Putamen (tissue), 1 donor: Measurements from ENCODE around the gene BRMS1L.
A peak's percentile ranks its signal among the peaks of the same experiment; 100 is the strongest.
"Not testable (repeated sequence)": the region's sequence is repeated elsewhere in the genome, so short reads cannot be mapped to it uniquely, and the experiment has no call there.

Source experiments
- DNase-seq: peaks from one replicate; pipeline ENCODE4 v3.0.0-alpha.2; 2016; ENCODE audit warnings: low spot score

BRMS1L gene, protein sequence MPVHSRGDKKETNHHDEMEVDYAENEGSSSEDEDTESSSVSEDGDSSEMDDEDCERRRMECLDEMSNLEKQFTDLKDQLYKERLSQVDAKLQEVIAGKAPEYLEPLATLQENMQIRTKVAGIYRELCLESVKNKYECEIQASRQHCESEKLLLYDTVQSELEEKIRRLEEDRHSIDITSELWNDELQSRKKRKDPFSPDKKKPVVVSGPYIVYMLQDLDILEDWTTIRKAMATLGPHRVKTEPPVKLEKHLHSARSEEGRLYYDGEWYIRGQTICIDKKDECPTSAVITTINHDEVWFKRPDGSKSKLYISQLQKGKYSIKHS

DNA sequence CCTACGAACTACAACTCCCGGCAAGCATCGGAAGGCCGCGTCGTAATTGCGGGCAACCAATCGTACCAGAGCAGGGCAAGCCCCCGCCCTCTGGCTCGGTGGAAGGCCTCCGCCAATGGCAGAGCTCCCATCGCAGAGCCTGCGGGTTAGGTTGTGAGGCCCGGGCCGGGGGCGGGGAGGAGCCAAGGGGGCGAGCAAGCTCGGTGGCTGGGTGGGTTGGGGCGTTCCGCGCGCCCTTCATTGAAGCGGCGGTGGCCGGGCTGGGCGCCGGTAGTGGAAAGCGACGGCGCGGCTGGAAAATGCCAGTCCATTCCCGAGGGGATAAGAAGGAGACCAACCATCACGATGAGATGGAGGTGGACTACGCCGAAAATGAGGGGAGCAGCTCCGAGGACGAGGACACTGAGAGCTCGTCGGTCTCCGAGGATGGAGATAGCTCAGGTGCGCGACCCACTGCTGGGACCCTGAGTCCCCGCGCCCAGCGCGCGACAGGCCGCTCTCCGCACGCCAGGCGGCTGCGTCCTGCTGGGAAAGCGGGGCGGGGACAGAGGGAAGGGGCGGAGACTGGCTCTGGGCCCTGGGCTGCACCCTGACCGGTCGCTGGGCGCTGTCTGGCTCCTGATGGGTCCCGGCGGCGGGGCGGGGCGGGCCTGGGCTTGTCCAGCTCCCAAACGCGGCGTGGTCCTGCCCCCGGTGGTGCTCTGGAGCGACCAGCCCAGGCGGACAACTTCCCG, at the start of gene BRMS1L:
Gene BRMS1L, plus strand, starts transcription at position 121 of the 734 bp plus-strand sequence. Its CDS starts 179 bp downstream, at position 300.
- peak; percentile 99 for DNase-seq

DNA sequence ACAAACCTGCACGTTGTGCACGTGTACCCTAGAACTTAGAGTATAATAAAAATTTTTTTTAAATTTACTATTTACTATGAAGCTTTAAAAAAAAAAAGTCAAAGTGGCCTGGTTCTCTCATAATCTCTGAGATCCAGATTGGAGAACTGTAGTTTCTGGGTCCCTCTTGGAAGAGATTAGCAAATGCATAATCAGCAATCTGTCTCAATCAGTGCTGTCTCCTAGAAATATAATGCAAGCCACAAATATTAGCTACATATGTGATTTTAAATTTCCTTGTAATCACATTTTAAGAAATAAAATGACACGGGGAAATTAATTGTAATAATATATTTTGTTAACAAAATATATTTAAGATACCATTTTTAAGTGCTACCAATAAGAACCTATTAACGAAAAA, 49.3 kb upstream of the BRMS1L start:
- no peak for DNase-seq

DNA sequence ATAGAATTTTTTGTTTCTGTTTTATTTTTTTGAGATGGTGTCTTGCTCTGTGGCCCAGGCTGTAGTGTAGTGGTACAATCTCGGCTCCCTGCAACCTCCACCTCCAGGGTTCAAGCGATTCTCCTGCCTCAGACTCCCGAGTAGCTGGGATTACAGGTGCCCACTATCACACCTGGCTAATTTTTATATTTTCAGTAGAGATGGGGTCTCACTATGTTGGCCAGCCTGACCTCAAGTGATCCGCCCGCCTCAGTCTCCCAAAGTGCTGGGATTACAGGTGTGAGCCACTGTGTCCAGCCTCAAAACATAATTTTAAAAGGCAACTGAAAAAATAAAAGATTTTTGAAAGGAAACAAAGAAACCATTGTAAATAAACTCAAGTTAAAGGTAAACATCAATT, 48.6 kb upstream of the BRMS1L start:
- DNase-seq = not testable (repeated sequence)

DNA sequence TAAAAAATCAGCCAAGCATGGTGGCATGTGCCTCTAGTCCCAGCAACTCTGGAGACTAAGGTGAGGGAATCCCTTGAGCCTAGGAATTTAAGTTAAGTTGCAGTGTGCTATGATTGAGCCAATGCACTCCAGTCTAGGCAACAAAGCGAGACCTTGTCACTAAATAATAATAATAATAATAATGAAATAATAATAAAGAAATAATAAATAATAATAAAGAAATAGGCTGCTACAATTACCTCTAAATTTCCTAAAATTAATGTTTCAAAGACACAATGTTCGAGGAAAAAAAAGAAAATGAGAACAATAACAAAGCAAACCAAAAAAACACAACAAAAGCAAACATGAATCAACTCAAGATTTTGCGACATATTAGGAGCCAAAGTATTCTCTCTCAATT, 46.8 kb upstream of the BRMS1L start:
- DNase-seq = no peak

DNA sequence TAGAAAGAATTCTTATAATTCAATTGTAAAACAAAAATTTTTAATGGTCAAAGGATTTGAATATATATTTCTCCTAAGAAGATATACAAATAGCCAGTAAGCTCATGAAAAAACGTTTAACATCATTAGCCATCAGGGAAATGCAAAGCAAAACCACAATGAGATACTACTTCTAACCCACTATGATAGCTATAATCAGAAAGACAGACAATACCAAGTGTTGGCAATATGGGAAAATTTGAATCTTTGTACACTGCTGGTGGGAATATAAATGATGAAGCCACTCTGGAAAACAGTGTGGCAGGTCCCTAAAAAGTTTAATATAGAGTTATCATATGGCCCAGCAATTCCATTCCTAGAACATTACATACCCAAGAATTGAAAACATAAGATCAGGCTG, 42.4 kb upstream of the BRMS1L start:
- no peak for DNase-seq

DNA sequence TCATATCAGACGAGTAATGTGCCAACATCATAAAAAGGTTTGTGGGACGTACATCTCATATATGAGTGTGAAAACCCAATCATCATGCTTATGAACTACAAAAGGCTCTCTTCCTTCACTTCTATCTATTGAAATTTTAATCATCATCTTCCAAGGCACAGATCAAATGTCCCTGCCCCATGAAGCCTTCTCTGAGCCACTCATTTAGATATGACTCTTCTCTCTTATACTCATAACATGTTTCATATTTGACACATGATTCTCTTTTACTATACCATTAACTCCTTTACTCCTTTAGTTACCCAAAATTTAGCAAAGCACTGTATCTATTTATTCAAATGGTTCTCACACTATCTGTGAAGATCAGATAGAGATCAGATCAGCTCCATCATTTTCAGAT, 39.3 kb upstream of the BRMS1L start:
- DNase-seq = no peak

DNA sequence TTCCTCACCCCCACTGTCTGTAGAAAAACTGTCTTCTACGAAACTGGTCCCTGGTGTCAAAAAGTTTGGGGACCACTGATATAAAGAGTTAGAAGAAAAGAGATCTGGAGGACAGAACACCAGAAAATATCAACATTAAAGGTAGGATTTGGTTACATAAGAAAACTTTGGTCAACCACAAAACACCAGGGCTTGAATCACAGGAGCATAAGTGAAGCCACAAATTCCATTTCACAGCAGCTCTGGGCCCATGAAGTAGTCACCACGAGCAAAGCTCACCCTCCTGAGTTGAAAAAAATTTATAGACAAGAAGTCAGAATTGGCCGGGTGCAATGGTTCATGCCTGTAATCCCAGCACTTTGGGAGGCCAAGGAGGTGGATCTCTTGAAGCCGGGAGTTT, 36.5 kb upstream of the BRMS1L start:
- no peak for DNase-seq

DNA sequence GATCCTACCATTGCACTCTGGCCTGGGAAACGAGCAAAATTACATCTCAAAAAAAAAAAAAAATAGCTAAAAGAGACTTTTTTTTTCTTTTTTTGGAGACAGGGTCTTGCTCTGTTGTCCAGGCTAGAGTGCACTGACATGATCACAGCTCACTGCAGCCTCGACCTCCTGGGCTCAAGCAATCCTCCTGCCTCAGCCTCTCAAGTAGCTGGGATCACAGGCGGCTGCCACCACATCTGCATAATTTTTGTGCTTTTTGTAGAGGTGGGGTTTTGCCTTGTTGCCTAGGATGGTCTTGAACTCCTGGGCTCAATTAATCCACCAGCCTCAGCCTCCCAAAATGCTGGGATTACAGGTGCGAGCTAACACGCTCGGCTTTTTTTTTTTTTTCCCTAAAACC, 28.3 kb upstream of the BRMS1L start:
- no peak for DNase-seq

DNA sequence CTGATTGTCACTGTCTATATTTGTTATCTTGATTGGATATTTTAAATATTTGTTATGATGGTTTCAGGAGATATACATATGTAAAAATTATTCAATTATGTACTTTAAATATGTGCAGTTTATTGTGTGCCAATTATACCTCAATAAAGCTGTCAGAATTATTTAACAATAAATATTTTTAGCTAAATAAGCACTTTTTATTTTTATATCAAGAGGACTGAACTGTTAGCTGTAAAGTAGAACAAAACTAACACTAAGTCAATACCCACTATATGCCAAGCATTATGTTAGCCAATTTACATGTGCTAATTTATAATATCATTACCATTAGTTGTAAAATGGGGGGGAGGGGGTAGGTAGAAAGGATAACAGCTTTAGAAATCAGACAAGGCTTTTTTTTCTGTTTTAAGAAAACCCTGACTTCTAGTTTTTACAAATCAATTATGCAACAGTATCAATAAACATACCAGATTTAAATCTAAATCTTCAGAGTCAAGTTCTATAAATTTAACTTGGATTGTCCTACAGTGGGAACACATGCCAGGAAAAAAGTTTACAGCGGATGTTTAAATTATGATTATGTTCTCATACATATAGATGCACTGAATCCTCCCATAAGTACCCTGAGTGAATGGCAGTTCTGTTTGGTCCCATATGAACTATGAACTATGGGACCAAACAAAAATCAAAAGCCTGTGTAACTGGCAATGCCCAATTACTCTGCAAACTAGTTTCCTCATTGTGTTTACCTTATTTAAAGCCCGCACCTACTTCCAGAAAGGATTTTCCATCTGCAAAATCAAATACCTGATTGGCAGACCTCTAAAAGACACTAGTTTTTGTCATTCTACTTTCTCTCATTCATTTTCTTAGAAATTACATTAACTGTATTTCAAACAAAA, 19.9 kb upstream of the BRMS1L start:
- DNase-seq = no peak

DNA sequence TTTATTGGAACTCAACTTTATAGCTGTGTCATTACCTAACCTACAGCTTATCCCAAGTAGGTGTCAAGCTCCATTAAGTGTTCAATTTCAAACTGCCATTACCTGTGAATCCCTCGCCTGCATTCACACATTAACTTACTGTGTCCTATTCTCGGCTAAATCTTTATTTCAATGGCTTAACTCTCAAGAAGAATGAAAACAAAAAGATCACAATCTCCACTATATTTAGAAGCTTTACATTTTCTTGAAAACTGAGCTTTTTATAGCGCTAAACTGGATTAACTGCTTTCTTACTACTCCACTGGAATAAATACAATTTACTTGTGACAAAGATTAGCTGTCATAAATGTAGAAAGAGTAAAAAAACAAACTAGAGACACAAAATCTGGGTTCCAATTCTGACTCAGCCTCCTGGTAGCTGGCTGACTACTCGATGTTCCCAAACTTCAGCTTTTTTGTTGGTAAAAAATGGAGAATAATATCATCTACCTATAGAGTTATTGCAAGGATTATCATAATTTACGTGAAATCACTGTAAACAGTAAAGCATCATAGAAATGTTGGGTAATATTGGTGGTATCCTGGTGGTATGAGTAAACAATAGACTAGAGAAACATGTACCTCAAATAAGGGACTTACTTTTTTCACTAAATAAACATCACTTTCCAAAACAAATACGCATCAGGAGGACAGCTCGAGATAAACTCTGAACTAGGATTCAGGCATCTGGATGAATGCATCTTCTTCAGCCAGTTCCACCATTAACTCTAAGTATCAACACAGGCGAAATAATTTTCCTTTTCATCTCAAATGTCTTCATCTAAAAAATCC, 18.8 kb upstream of the BRMS1L start:
- no peak for DNase-seq

DNA sequence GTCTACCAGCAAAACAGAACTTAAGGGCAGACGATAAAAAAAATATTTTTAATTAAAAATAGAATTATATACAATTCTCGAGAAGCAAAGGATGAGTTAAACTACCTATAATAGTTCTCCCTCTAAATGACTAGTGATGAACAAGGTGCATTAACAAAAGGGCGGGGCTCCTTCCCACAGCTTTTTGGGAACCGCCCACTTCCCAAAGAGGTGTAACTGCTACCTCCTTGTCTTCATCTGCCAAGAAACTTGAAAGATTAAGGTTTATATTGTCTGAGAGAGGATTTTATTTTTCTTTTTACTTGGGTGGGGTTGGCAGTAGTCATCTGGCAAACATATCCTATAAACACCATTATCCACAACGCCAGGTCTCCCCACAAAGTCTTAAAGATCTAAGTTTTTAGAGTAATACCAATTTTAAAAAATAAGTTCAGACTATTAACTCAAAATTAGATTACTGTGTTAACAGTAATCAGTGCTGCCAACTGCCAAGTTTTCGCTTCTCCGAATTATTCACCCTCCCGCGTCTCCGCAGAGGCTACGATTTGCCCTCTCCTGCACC, 18.0 kb upstream of the BRMS1L start:
- DNase-seq = peak; percentile 34

DNA sequence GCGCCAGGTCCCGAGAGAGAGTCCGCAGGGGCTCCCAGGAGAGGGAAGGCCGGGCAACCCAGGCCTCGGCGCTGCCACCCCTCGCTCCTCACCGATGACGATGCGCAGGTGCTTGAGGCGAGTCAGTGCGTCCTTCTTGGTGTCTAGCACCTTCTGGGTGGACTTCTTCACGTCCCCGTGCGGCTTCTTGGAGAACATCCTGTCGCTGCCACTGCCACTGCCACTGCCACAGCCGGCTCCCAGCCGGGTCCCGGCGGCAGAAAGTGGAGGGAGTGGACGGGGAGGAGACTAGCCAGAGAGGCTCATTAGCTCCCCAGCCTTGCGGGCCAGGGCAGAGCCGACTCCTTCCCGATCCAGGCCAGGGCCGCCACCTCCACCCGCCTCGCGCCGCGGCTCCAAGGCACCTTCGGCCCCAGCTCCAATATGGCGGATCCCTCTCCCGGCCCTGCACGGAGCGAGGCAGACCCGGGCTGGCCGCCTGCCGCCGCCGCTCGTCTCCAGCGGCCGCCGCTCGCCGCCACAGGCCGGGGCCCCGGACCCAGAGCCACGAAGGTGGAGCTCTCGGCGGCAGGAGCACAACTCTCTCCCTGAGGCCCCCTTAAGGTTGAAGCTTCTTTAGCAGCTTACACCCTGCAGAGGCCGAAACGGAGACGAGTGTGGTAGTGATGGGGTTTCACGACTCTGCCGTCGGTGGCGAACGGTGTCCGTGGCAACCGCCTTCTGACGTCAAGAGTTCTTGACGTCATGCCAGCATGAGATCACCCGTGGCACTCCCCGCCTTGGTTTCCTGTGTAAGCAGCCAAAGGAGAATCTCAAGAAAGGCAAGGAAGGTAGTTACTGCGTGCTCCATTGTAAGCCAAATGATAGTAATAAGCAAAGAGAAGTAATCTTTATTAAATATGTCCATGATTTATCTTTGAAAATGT, 17.2 kb upstream of the BRMS1L start, which contains the start of gene RALGAPA1:
Gene RALGAPA1, minus strand, starts transcription at position 658 of the 926 bp plus-strand sequence. Its CDS starts 460 bp downstream, at position 198.
- DNase-seq = peak; percentile 93

DNA sequence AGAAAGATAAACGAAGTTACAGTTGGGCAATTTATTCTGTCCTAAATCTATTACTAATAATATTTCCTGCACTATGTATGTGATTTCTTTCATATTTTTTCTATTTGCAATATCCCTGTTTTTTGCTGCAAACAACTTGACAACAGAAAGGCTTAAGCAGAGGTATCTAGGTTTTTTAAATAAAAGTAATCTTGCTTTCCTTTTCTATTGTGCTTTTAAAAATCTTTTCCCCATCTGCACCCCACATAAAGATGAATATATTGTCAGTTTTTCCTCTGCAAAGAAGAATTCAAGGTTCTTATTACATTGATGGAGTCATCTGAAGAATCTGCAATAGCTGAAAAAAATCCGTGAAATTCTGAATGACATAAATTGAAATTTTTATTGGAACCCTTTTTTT, 16.5 kb upstream of the BRMS1L start:
- no peak for DNase-seq

DNA sequence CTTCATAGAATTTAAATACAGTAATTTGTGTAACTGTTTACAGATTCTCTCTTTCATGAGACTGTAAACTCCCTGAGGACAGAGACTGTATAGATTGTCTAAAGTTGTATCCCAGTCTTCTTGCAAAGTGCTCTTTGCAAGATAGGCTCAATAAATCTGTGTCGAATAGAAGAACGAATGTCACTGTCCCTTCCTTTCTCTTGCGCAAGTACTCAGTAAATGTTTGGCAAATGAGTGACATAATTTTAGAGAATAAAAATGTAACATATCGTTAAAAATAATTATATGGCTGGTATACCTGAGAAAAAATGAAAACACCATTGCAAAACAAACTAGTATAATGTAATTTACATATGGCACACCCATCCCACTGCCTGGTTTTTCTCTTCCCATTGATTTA, 15.2 kb upstream of the BRMS1L start:
- DNase-seq = no peak

DNA sequence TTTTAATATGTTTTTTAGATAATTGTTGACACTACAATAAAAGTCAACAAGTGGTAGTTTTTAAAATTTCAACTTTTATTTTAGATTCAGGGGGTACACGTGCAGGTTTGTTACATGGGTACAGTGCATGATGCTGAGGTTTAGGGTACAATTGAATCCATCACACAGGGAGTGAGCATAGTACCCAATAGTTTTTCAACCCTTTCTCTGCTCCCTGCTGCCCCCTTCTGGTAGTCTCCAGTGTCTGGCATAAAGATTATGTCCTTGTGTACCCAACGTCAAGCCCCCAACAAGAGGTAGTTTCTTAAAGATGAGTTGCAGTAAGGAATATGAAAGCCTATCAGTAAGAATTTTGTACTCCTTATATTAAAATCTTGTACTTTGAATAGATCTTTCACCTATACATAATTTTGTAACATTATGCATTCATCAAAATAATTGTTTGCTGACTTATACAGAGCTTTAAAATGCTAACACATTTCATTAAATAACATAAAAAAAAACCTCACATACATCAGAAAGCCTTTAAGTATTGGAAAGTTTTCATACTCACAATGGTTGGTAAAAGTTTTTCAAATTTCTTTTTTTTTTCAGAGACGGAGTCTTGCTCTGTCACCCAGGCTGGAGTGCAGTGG, 11.7 kb upstream of the BRMS1L start:
- peak; percentile 29 for DNase-seq

DNA sequence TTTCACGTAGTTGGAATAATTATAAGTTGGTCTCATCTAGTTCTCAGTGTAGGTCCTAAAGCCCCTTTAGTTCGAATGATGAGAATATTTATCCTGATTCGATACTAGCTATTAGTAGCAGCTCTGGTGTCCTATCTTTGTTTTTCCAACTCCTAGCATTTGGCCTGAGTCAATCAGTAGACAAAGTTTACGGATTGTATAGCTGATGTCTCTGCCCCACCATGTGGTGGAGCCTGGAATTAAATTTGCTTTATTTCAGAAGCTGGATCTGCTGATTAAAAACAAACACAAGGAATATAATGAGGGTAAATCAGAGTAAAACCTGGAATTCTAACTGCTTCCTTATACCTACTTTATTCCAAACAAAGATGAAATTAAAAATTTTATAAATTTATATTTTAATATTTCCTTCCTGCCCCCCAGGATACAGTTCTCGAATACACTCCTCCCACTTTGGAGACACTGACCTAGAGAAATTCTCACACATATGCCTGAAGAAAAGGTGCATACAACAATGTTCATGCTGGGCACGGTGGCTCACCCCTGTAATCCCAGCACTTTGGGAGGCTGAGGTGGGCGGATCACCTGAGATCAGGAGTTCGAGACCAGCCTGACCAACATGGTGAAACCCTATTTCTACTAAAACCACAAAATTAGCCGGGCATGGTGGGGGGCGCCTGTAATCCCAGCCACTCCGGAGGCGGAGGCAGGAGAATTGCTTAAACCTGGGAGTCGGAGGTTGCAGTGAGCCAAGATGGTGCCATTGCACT, 7.6 kb upstream of the BRMS1L start:
- peak; percentile 45 for DNase-seq

DNA sequence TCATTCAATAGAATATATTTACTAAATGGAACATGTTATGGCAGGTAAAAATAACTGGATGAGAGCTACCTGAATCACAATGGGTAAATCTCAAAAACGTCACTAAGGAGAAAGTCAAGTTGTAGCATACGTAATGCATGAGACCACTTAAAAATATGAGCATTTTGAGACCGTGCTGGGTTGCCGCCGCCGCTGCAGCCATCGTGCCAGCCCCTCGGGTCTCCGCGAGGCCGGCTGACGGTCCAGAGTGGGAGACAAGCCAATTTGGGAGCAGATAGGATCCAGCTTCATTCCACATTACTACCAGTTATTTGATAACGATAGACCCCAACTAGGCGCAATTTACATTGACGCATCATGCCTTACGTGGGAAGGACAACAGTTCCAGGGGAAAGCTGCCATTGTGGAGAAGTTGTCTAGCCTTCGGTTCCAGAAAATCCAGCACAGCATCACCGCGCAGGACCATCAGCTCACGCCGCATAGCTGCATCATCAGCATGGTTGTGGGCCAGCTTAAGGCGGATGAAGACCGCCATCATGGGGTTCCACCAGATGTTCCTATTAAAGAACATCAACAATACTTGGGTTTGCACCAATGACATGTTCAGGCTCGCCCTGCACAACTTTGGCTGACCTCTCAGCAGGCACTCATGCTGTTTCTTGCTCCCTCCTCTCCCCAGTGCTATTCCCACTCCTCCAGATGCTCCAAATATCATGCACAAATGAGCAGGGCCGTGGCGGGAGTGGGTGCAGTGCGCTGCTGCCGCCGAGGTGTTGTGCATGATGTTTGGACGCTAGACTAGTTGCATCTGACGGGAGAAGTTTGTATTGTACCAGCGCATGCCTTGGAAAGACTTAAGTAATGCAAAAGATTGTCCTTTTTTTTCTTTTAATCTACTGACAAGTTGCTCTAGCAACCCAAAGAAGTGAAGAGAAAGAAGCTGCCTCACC, 6.3 kb upstream of the BRMS1L start:
- no peak for DNase-seq
